ENCODE data around the gene TOPBP1. TPM values are rescaled to one million over a fixed set of nuclear protein-coding genes. Genes with fewer than 3 reads are reported as not detected.
"Not testable (repeated sequence)": the region's sequence is repeated elsewhere in the genome, so short reads cannot be mapped to it uniquely, and the experiment has no call there.

TOPBP1 gene
- polyA plus RNA-seq, 5 donors, result 29.7 to 51.5 (median 49.2) TPM

DNA sequence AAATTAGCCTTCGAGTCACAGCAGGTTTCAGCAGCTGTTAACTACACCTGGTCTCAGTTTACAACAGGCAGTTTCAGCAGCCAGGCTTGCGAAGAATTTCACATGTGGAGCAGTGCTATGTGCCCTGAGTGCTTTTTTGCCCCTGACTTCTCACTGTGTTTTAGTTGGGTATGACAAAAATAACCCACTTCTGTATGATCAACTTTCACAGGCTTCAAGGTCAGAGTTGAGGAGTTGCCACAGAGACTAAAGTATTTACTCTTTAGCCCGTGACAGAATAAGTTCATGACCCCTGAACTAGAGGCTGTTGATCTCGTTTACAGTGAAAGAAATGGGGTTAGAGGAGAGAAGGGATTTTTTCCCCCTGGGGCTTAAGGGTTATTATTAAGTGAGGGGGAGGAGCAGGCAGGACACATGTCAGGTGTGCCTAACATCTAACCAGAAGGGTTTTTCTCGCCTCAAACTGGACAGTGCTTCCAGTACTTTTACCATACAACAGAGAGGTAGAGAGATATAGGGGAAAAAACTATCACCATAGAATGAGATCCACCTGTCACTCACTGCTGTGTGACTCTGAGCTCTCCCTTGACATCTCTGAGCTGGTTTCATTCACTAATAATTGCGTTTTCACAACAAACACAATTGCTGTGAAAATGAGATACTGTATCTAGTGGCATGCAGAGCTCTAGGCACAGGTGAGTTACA lies 14.0 kb upstream of the TOPBP1 start:
- DNase-seq, result no peak

DNA sequence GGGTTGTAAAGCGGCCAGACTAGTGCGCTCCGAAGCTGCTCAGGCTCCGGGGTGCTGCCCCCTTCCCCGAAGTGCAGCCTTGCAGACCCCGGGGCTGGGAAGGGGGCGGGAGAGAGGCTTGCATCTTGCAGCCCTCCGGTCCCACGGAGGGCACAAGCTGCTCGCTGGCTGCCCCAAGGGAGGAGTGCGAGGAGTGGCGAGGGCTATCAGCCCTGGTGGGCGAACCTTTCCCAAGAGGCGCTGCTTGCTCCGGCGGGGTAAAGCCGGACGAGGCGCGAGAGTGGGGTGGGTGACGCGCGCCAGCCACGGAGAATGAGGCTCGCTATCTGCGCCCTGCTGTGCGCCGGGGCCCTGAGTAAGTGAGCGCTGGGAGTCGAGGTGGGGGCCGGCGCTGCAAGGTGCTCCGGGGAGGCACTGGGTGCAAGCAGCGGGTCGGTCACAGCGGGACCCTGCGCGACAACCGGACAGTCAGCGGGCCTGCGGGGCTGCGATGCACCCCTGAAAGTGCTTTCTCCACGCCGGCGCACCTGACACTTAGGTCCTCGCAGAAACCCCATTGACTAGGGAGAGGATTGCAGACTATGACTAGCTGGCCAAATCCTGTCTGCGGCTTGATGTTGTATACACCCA lies 12.7 kb upstream of the TOPBP1 start:
- no peak for DNase-seq

DNA sequence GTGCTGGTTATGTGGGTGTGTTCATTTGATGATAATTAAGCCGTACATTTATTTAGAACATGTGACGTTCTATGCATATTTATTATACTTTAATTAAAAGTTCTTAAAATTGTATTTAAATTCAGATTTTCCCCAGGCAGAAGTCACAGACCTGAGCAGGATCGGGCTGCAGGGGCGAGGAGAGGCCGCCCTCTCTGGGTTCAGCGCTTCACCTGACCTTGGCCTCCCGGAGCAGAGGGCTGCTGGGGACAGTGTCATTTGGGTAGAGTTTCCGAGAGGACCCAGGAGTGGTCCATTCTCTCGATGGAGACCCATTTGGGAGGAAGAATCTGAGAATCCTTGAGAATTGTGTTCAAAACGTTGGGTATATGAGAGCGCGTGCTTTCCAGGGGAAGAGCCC lies 12.0 kb upstream of the TOPBP1 start:
- no peak for DNase-seq

DNA sequence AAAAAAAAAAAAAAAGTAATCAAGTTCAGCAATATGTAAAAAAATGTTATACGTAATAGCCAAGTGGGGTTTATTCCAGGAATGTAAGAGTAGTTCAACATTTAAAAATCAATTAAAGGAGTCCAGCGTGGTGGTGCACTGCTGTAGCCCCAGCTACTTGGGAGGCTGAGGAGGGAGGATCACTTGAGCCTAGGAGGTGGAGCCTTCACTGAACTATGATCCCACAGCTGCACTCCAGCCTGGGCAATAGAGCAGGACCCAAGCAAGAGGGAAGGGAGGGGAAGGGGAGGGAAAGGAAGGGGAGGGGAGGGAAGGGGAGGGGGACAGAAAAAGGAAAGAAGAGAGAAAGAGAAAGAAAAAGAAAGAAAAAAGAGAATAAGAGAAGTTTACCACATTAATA lies 10.7 kb upstream of the TOPBP1 start:
- DNase-seq, result no peak

DNA sequence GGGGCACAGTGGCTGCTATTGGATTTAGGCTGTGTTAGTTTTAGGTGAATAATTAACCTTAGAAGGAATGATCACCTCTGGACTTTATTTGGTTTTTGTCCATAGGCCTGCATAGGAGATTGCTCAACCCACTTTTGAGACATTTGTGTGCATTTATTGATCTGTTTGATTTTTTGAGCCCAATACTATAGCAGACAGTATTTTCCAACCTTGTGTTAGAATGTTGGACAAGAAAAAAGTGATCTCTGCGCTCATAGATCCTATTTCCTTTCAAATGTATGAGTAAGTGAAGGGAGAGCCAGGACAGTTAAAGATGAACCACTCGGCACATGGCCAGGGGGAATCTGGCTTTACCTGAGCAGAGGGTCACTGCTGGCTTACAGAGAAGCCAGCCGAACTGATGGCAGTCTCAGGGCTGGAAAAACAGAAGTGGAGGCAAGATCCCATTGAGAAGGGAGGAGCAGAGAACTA lies 8.8 kb upstream of the TOPBP1 start:
- no peak for DNase-seq

DNA sequence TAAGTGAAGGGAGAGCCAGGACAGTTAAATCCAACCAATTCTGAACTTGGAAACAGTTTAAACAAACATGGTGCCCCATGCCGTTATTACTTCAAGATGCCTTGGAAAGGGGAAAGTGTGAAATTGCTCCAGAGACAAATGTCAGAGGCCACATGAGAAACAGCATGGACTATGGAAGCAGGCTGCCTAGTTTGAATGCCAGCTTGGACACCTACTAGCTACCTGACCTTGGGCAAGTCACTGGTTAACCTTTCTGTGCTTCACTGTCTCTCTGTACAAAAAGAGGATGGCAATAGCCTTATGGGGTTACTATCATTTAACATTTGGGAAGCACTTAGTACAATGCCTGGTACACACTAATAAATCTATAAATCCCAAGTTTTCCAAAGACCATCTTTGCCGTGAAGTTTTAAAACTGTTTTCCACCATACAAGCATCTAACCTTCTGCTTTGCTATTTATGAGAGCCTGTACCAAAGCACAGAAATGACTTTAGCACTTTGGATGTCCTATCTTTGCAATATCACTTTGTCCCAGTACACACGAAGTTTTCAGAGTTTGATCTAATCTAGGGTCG lies 8.3 kb upstream of the TOPBP1 start:
- DNase-seq, result no peak

DNA sequence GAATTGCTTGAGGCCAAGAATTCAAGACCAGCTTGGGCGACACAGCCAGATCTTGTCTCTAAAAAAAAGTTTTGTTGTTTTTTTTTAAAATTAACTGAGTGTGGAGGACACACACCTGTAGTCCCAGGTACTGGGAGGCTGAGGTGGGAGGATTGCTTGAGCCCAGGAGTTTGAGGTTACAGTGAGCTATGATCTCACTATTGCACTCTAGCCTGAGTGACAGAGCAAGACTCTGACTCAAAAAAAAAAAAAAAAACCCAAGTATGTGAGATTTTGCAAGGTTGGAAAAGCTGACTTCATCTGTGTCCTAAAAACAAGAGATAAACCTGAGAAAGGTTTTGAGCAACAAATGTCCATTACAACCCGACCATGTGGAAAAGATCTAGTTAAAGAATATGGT lies 5.4 kb upstream of the TOPBP1 start:
- DNase-seq, result no peak

DNA sequence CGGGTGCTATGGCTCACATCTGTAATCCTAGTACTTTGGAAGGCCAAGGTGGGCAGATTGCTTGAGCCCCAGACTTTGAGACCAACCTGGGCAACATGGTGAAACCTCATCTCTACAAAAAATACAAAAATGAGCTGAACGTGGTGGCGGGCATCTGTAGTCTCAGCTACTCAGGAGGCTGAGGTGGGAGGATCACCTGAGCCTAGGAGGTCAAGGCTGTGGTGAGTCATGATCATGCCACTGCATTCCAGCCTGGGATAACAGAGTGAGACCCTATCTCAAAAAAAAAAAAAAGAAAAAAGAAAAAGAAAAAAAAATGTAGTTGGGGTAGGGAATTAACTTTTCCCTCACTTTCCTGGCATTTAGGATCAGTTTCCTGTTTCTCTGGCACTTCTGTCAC lies 3.4 kb upstream of the TOPBP1 start:
- DNase-seq, result not testable (repeated sequence)

DNA sequence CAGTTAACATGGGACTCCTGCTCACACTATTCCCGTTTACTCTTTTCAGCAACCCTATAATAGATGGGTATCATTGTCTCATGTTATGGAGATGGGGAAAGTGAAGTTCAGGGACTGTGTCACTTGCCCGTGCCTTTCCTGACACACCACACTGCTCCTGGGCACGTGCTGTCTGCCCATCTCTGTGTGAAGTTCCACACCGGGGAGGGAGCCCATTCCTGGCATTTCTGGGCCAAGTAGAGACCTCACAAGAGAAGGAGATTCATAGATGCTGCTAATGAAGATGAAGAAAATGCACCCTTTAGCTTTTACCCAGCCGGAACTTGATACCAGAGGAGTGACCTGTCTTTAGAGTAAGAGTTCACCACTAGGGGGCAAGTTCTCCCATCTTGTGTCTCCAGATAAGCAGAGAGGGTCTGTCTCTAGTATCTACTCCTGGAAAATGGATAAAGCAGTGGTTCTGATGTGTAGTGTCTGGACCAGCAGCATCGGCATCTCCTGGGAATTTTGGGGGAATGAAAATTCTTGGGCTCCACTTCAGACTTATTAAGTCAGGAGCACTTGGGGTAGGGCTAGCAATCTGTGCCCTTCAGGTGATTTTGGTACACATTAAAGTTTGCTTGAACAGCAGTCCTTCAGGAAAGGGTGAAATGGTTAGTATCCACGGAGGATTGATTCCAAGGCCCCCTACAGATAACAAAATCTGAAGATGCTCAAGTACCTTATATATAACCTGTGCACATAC lies 2.0 kb upstream of the TOPBP1 start:
- peak; percentile 19 to 24 for DNase-seq

DNA sequence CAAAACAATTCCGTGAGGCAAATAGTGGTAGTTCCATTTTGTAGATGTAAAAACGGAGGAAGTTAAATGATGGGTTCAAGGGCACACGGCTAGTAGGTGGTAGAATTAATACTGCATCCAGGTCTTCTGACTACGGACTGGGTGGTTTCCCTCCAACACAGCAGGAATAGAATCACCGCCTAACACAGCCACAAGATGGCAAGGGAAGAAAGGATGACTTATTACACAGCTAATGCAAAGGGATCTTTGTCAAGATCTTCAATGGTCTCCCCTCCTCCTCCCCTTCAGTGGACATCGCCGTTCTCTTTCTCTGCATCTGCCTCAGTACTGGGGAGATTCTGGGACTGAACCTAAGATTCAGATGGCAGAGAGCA lies 524 bp upstream of the TOPBP1 start:
- DNase-seq, result peak in 1 of 2 donors; percentile 24

DNA sequence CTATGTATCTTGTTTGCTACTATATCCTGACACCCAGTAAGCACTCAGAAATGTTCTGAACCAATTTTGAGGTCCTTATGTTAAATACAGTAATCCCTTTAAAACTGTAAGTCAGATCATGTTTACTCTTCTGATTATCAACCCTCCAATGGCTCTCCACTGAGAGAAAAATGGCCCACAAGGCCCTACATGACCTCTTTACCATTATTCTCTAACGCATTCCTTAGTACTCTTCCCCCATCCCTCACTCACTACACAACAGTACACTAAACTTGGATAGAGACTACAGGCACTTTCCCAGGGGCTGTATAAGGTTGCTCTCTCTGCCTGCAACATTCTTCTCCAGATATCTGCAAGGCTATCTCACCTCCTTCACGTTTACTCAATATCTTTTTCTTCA lies 1.9 kb downstream of the TOPBP1 start:
- DNase-seq, result no peak

DNA sequence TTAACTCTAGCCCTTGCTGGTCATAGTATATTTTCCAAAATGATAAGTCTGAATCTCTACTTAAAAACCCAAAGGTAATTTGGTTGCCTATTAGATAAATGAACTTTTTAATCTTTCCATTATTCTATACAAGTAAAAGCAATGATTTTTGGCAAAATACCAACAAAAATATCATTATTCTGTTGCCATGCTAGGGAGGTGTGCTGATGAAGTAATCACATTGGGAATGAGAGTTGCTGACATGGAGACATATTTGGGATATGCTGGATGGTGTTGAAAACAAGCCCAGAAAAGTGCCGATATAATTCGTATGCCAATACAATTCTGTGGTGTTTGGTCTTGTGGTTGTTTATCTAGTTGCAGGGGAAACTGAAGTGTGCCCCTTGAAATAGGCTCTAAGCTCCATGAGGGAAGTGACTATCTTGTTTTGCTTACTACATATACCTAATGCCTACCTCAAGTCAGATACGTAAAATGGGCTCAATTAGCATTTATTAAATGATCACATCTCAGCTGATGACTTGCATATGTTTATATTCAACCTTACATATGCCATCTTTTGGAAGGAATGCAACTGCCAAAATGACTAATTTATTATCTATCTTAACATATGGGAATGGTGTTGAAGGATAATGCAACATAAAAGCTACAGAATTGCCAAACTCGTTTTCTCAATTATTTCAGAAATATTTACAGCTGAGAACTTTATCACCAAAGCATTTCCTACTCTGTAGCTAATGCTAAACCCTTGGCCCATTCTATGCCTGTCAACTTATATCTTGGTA lies 5.8 kb downstream of the TOPBP1 start:
- no peak for DNase-seq

DNA sequence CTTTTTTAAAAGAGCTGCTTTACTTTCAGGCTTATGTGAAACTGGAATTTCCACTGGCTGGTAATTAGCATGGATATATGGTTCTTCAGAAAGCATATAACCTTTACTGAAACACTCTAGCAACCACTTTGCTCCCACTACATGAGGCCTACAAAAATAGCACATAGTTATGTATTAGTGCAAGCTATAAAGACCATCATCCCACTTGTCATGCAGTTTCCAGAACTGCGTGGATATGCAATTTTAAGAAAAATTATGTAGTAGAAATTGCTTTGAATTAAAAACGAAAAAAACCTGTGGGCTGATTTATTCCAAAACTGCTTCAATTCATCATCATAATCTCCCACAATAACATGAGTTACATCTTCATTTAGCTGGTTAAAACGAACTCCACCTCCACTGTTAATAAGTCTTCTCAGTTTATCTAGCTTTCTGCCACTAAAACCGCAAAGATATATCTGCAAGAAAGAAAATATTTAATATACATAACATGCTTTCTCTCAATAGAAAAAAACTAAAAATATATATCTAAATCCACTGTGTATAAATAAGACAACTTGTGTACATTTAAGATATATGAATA lies 12.2 kb downstream of the TOPBP1 start:
- no peak for DNase-seq

DNA sequence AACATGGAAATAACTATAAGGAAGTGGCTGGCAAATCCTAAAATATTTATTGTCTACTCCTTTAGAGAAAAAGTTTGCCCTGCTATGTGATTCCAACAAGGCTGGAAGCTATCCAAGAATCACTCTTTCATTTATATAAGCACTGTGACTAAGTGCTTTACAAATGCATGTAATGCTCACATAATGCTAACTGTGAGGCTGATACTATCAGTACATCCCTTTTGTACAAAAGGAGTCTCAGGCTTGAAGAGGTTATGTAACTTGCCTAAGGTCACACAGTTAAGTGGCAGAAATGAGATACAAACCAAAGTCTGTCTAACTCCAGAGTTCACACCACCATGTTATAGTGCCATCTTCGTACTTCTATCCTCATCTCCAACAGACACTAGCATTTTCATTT lies 17.0 kb downstream of the TOPBP1 start:
- DNase-seq, result no peak

DNA sequence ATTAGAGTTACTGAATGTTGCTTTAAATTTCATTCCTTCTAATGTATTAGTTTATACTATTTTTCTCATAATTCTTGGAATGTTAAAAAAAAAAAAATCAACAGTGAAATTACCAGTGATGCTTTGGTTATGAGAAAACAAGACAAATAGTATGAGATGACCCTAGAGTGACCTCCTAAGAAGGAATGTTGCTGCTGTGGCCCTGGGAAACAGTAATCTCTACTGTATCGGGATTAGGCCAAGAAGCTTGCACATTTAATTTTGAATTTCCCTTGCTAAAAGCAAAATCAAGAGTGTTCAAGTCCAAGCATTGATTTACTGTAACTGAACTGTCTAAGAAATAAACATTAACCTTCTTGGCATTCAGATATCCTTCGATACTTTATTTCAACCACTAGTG lies 18.1 kb downstream of the TOPBP1 start:
- no peak for DNase-seq

DNA sequence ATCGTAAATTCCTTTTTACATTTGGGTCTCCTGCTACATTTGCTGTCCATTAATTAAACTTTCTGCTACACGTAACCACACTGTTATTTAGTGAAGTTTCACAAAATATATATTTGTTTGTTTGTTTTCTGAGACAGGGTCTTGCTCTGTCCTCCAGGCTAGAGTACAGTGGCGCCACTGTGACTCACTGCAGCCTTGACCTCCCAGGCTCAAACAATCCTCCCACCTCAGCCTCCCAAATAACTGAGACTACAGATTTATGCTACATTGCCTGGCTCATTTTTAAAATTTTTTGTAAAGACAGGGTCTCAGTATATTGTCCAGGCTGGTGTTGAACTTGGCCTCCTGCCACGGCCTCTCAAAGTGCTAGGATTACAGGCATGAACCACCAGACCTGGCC lies 20.5 kb downstream of the TOPBP1 start:
- no peak for DNase-seq

DNA sequence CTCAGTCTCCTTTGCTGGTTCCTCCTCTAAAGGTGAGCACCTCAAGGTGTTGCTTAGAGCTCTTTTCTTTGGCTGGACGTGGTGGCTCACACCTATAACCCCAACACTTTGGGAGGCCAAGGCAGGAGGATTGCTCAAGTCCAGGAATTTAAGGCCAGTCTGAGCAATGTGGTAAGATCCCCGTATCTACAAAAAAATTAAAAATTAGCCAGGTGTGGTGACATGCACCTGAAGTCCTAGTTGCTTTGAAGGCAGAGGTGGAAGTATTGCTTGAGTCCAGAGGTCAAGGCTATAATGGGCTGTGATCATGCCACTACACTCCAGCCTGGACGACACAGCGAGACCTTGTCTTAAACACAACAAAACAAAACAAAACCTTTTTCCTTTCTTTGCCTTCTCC lies 28.3 kb downstream of the TOPBP1 start:
- DNase-seq, result no peak

DNA sequence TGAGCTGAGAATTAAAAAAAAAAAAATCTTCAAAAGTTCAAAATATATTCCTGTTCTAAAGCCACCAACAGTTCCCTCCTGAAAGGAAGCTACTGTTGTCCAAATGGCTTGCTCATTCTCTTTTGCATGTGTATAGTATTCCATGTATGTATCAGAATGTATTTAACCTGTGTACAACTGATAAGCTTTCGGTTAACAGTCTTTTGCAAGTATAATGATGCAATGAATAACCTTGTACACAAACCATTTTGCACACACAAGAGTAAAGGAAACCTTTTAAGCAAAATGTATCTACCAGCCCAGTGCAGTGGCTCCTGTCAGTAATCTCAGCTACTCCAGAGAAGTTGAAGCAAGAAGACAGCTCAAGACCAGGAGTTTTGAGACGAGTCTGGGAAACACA lies 32.6 kb downstream of the TOPBP1 start:
- no peak for DNase-seq

DNA sequence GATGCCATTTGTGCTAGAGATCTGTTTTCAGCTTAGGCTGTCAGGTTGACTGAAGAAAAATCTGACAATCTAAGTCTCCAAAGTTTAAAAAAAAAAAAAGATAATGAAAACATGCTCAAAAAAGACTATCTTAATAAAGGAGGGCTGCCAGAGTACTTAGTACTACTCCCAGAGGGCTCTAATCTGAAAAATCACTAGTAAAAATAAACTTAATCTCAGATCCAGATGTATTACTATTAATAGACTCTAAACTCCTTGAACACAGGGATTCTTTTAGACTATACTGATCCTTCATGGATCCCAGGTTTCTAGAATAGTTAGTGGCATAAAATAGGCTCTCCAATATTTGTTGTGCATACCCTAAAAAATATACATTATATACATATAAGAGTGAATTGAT lies 34.0 kb downstream of the TOPBP1 start:
- DNase-seq, result no peak

DNA sequence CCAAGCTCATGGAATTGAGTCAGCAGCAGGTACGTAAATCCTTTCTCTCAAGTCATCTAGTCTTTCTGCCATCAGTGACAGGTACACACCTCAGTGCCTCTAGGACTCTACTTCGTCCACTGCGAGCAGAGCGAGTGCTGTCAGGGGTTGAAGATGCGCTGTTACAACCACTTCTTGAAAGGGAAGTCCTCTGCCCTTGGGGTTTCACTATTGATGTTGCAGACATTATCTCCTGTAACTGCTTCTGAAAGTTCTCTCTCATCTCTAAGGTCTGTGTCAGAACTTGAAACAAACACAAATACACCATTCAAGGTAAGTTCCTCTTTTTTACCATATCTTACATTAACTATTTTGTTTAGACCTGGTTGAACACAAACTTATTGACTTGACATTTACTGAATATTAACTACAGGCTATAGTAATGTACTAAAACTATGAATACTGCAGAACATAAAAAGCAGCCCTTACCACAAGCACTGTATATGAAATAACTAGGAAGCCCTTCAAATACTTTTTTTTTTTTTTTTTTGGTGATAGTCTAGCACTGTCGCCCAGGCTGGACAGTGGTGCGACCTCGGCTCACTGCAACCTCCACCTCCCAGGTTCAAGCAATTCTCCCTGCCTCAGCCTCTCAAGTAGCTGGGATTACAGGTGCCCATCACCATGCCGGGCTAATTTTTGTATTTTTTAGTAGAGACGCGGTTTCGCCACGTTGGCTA lies 41.5 kb downstream of the TOPBP1 start:
- DNase-seq, result no peak

DNA sequence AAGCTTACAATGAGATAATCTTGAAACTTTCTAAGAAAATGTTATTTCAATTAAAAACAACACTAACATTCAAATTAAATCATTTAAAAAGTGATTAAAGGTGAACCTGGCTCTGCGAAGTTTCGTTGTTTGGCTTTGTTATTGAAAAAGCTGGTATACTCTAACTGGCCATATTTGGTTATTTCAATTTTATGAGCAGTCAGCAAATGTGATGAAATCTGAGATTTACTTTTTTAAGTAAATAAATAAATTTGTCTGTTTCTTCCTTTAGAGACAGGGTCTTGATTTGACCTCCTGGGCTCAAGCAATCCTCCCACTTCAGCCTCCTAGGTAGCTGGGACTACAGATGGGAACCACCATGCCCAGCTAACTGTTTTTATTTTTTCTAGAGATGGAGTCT lies 50.2 kb downstream of the TOPBP1 start:
- DNase-seq, result no peak
